ENCODE data around the gene RANBP17.

- TF ChIP-seq EZH2phosphoT487 (IDR thresholded peaks at IDR 0.05; ENCODE audit: insufficient read depth, low read depth) (no peak), EZH2 (IDR thresholded peaks at IDR 0.05; ENCODE audit: insufficient read depth, poor library complexity, severe bottlenecking) (no peak)
Observed at GRCh38 chr5:171129308-171129707, 267.5 kb downstream of the RANBP17 start.
